WERI-Rb-1 (cell line): ENCODE data around the gene SIT1.

Experiments used
- DNase-seq: peaks from one replicate; pipeline ENCODE4 v3.0.0-alpha.2; 2020
- H3K27ac ChIP-seq: fragments of 250-450 bp; sonication (Bioruptor Pico); 2 replicates; pipeline ENCODE4 v1.5.1; 2020; ENCODE audit warnings: mild to moderate bottlenecking, moderate library complexity
- H3K27me3 ChIP-seq: fragments of 250-450 bp; sonication (Bioruptor Pico); 2 replicates; pipeline ENCODE4 v1.5.1; 2021; ENCODE audit warnings: mild to moderate bottlenecking, low read depth, moderate library complexity; ENCODE audit not compliant: insufficient read depth, severe bottlenecking
- H3K36me3 ChIP-seq: fragments of 250-450 bp; sonication (Bioruptor Pico); 2 replicates; pipeline ENCODE4 v1.5.1; 2020; ENCODE audit warnings: mild to moderate bottlenecking, moderate library complexity
- H3K4me3 ChIP-seq: 2 replicates; pipeline ENCODE4 v1.5.1; 2011; ENCODE audit warnings: low read depth, mild to moderate bottlenecking, control low read depth, low read length
- H3K9me3 ChIP-seq: fragments of 250-450 bp; sonication (Bioruptor Pico); 2 replicates; pipeline ENCODE4 v1.5.1; 2021; ENCODE audit warnings: mild to moderate bottlenecking, moderate library complexity; ENCODE audit not compliant: severe bottlenecking
- TF ChIP-seq, protein P1 (sequence below): IDR thresholded peaks from 2 replicates; pipeline ENCODE4 v1.5.1; 2011; ENCODE audit warnings: low read depth, mild to moderate bottlenecking, control low read depth, inconsistent platforms, low read length

SIT1 gene

DNA sequence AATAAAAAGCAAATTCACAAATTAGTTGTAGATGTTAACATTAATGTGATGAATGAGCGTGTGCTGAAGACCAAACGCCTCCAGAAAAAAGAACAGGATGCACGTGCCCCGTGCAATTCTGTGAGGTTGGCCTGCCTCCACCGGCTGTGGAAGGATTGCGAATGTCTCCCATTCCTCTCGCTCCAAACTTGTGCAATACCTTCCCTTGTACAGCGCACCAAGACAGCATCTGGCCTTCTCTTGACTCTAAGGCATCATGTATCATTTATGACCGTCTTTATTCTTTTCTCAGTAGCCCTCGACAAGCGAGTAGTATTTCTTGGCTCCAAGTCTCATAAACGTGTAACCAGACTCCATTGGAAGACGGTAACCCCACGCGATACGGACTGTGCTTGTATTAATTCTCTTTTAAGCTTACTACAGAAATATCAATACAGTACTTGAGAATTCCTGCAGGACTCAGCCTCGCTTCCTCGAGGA, 47.2 kb downstream of the SIT1 start:
- Histone ChIP-seq H3K27ac (peak overlapping the region; percentile 71), H3K36me3 (peaks cover 19% of the 10 kb centered on the region), H3K4me3 (peak overlapping the region; percentile 61), H3K27me3 (no peaks in the 10 kb centered on the region), H3K9me3 (no peaks in the 10 kb centered on the region)
- TF ChIP-seq, protein P1, sequence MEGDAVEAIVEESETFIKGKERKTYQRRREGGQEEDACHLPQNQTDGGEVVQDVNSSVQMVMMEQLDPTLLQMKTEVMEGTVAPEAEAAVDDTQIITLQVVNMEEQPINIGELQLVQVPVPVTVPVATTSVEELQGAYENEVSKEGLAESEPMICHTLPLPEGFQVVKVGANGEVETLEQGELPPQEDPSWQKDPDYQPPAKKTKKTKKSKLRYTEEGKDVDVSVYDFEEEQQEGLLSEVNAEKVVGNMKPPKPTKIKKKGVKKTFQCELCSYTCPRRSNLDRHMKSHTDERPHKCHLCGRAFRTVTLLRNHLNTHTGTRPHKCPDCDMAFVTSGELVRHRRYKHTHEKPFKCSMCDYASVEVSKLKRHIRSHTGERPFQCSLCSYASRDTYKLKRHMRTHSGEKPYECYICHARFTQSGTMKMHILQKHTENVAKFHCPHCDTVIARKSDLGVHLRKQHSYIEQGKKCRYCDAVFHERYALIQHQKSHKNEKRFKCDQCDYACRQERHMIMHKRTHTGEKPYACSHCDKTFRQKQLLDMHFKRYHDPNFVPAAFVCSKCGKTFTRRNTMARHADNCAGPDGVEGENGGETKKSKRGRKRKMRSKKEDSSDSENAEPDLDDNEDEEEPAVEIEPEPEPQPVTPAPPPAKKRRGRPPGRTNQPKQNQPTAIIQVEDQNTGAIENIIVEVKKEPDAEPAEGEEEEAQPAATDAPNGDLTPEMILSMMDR: no peak
- peak; percentile 19 for DNase-seq

GRCh38 chr9:35599763-35600604, 50.7 kb downstream of the SIT1 start:
- Histone ChIP-seq H3K27ac (no peak overlapping the region), H3K36me3 (no peaks in the 10 kb centered on the region), H3K27me3 (no peaks in the 10 kb centered on the region), H3K9me3 (no peaks in the 10 kb centered on the region), H3K4me3 (no peak overlapping the region)
- DNase-seq: no peak
- TF ChIP-seq, protein P1: peak; percentile 41; the same call in 1 of the 2 replicates
